KMS-11 (cell line): ENCODE measurements around the gene GUCA1A.

Experiments used
- H2AFZ ChIP-seq: fragments of 200-600 bp; sonication (generic); 2 replicates; pipeline ENCODE4 v1.6.1; 2016; ENCODE audit warnings: antibody characterized with exemption, mixed run types, low read depth
- H3K27ac ChIP-seq: fragments of 200-600 bp; sonication (generic); 2 replicates; pipeline ENCODE4 v1.6.1; 2016; ENCODE audit warnings: mild to moderate bottlenecking, mixed run types
- H3K27me3 ChIP-seq: fragments of 200-600 bp; sonication (generic); 2 replicates; pipeline ENCODE4 v1.6.1; 2017; ENCODE audit warnings: mild to moderate bottlenecking, low read depth, mixed run types, moderate library complexity; ENCODE audit not compliant: insufficient read depth
- H3K36me3 ChIP-seq: fragments of 200-600 bp; sonication (generic); 2 replicates; pipeline ENCODE4 v1.6.1; 2017; ENCODE audit warnings: mild to moderate bottlenecking, mixed run types; ENCODE audit not compliant: insufficient read depth
- H3K4me1 ChIP-seq: fragments of 200-600 bp; sonication (generic); 2 replicates; pipeline ENCODE4 v1.6.1; 2016; ENCODE audit warnings: mild to moderate bottlenecking, low read depth, mixed run types; ENCODE audit not compliant: poor library complexity, severe bottlenecking
- H3K4me2 ChIP-seq: fragments of 200-600 bp; sonication (generic); 2 replicates; pipeline ENCODE4 v1.7.0; 2016; ENCODE audit warnings: mild to moderate bottlenecking, mixed run types
- H3K4me3 ChIP-seq: fragments of 200-600 bp; sonication (generic); IDR thresholded peaks from 2 replicates; pipeline ENCODE4 v1.6.1; 2017; ENCODE audit warnings: low read depth, low read length, mixed read lengths; ENCODE audit not compliant: insufficient read depth
- H3K79me2 ChIP-seq: fragments of 200-600 bp; sonication (generic); 2 replicates; pipeline ENCODE4 v1.6.1; 2016; ENCODE audit warnings: low read depth, mixed run types; ENCODE audit not compliant: insufficient read depth
- H3K9ac ChIP-seq: fragments of 200-600 bp; sonication (generic); 2 replicates; pipeline ENCODE4 v1.6.1; 2016; ENCODE audit warnings: mild to moderate bottlenecking, mixed run types
- H4K20me1 ChIP-seq: fragments of 200-600 bp; sonication (generic); 2 replicates; pipeline ENCODE4 v1.6.1; 2016; ENCODE audit warnings: mild to moderate bottlenecking, mixed run types; ENCODE audit not compliant: insufficient read depth
- CTCF ChIP-seq: fragments of 200-600 bp; sonication (generic); conservative IDR thresholded peaks from 2 replicates; pipeline ENCODE4 v1.6.1; 2017; ENCODE audit warnings: low read depth, mild to moderate bottlenecking, antibody characterized with exemption, low read length, moderate library complexity, mixed read lengths

The GUCA1A gene

GRCh38 chr6:42224222-42225028 lies 51.3 kb downstream of the GUCA1A start:
- no peak overlapping the region for H3K9ac ChIP-seq

GRCh38 chr6:42225029-42225339 lies 51.8 kb downstream of the GUCA1A start:
- Histone ChIP-seq H3K4me3 (no peak overlapping the region), H3K4me1 (no peaks in the 10 kb centered on the region)

More at GRCh38 chr6:42224222-42225028, 51.3 kb downstream of the GUCA1A start:
- Histone ChIP-seq H3K79me2 (no peaks in the 10 kb centered on the region), H3K27ac (no peak overlapping the region), H4K20me1 (no peaks in the 10 kb centered on the region), H3K27me3 (no peaks in the 10 kb centered on the region), H3K4me2 (no peak overlapping the region), H3K4me3 (no peak overlapping the region), H2AFZ (no peak overlapping the region), H3K4me1 (no peaks in the 10 kb centered on the region), H3K36me3 (no peaks in the 10 kb centered on the region)
- no peak for TF ChIP-seq CTCF

GRCh38 chr6:42225419-42225818 lies 52.3 kb downstream of the GUCA1A start:
- no peak for TF ChIP-seq CTCF
- H3K27ac ChIP-seq: no peak overlapping the region
- no peaks in the 10 kb centered on the region for H3K27me3 ChIP-seq
- H3K36me3 ChIP-seq: no peaks in the 10 kb centered on the region
- H2AFZ ChIP-seq: no peak overlapping the region
- H3K4me3 ChIP-seq: no peak overlapping the region
- H3K4me2 ChIP-seq: no peak overlapping the region
- no peaks in the 10 kb centered on the region for H3K4me1 ChIP-seq
- no peaks in the 10 kb centered on the region for H4K20me1 ChIP-seq
- no peak overlapping the region for H3K9ac ChIP-seq
- H3K79me2 ChIP-seq: no peaks in the 10 kb centered on the region

More at GRCh38 chr6:42225029-42225339, 51.8 kb downstream of the GUCA1A start:
- Histone ChIP-seq H3K79me2 (no peaks in the 10 kb centered on the region), H4K20me1 (no peaks in the 10 kb centered on the region), H3K27me3 (no peaks in the 10 kb centered on the region), H3K4me2 (no peak overlapping the region), H3K9ac (no peak overlapping the region), H3K36me3 (no peaks in the 10 kb centered on the region), H2AFZ (no peak overlapping the region), H3K27ac (no peak overlapping the region)
- no peak for TF ChIP-seq CTCF

- Histone ChIP-seq H3K9ac (no peak overlapping the region), H3K4me1 (no peaks in the 10 kb centered on the region), H2AFZ (no peak overlapping the region), H3K4me2 (no peak overlapping the region), H4K20me1 (no peaks in the 10 kb centered on the region), H3K27me3 (no peaks in the 10 kb centered on the region), H3K36me3 (no peaks in the 10 kb centered on the region), H3K27ac (no peak overlapping the region), H3K79me2 (no peaks in the 10 kb centered on the region), H3K4me3 (no peak overlapping the region)
- TF ChIP-seq CTCF: no peak
Measured at GRCh38 chr6:42226161-42226611, 53.0 kb downstream of the GUCA1A start.
